Activated CD4-positive, CD25-positive, alpha-beta regulatory T cell treated with anti-CD3 and anti-CD28 coated beads, Interleukin-2, amount 50 U/mL, for 16 hours (primary cell): ENCODE measurements around the gene TRIM28.
"Not testable (repeated sequence)": the region's sequence is repeated elsewhere in the genome, so short reads cannot be mapped to it uniquely, and the experiment has no call there.

Experiments
- DNase-seq: peaks from one replicate; pipeline ENCODE4 v3.0.0-alpha.2; 2020; ENCODE audit warnings: low read depth, low spot score

Gene TRIM28

GRCh38 chr19:58519087-58519354 lies 24.8 kb upstream of the TRIM28 start:
- no peak for DNase-seq

- peak; percentile 74 for DNase-seq
Observed at GRCh38 chr19:58519355-58520256, 24.3 kb upstream of the TRIM28 start, which contains the start of gene ZBTB45. TSS of gene ZBTB45 (minus strand) at chr19:58519810. CDS start at chr19:58517673, 2,137 bp downstream.

- no peak for DNase-seq
Observed at GRCh38 chr19:58520257-58520599, 23.6 kb upstream of the TRIM28 start.

- no peak for DNase-seq
Observed at GRCh38 chr19:58521651-58522050, 22.2 kb upstream of the TRIM28 start.

- DNase-seq: no peak
Observed at GRCh38 chr19:58522709-58523108, 21.2 kb upstream of the TRIM28 start.

GRCh38 chr19:58529405-58529804 lies 14.5 kb upstream of the TRIM28 start:
- no peak for DNase-seq

GRCh38 chr19:58531034-58531840 lies 12.6 kb upstream of the TRIM28 start:
- DNase-seq: no peak

GRCh38 chr19:58535857-58536256 lies 8.0 kb upstream of the TRIM28 start:
- DNase-seq: no peak

GRCh38 chr19:58536852-58537798 lies 6.7 kb upstream of the TRIM28 start:
- no peak for DNase-seq

- no peak for DNase-seq
Observed at GRCh38 chr19:58538257-58539168, 5.4 kb upstream of the TRIM28 start.

GRCh38 chr19:58539169-58539559 lies 4.7 kb upstream of the TRIM28 start:
- DNase-seq: not testable (repeated sequence)

- not testable (repeated sequence) for DNase-seq
Observed at GRCh38 chr19:58542641-58543372, 1.1 kb upstream of the TRIM28 start.

- peak; percentile 55 for DNase-seq
Observed at GRCh38 chr19:58544591-58545285, 874 bp downstream of the TRIM28 start.

GRCh38 chr19:58545286-58546018 lies 1.6 kb downstream of the TRIM28 start:
- DNase-seq: no peak

- DNase-seq: no peak
Observed at GRCh38 chr19:58546019-58546530, 2.2 kb downstream of the TRIM28 start.

GRCh38 chr19:58547323-58548312 lies 3.8 kb downstream of the TRIM28 start:
- DNase-seq: no peak
